Right cardiac atrium (tissue), 5 donors: ENCODE measurements around the gene SLC39A9. TPM values are rescaled to one million over a fixed set of nuclear protein-coding genes. Genes with fewer than 3 reads are reported as not detected.

Experiments used
- ATAC-seq, 2 donors: fragments of 200-7000 bp; cut with Tn5 transposase; one replicate each; pipeline versions ENCODE4 v1.8.0 to v1.9.1; 2020; ENCODE audit warnings: moderate library complexity in 2 of 2, mild to moderate bottlenecking in 1 of 2
- DNase-seq, 3 donors: peaks; one replicate each; pipeline ENCODE4 v3.0.0-alpha.2; 2020
- H3K27ac ChIP-seq: one replicate; pipeline ENCODE4 v1.5.1; 2013; ENCODE audit warnings: mild to moderate bottlenecking, low read length, control low read depth, moderate library complexity
- H3K27me3 ChIP-seq: one replicate; pipeline ENCODE4 v1.6.1; 2013; ENCODE audit not compliant: control insufficient read depth, insufficient read depth
- H3K4me1 ChIP-seq: one replicate; pipeline ENCODE4 v1.6.1; 2013; ENCODE audit warnings: low read length; ENCODE audit not compliant: control insufficient read depth, insufficient read depth
- H3K4me3 ChIP-seq: one replicate; pipeline ENCODE4 v1.5.1; 2013; ENCODE audit warnings: low read length, control low read depth
- H3K9me3 ChIP-seq: one replicate; pipeline ENCODE4 v1.6.1; 2013; ENCODE audit warnings: low read length; ENCODE audit not compliant: control insufficient read depth
- WGBS: extraction: QIAGEN DNeasy Blood & Tissue Kit; methylation state at CpG from one replicate; pipeline ENCODE4 v1.1.7; 2013; 5-methylcytosine and 5-hydroxymethylcytosine counted together
- intact Hi-C, 4 donors: fragments of 100-400 bp; cut with DNase I; formaldehyde crosslinking; loops; one replicate each; pipeline versions ENCODE4 v1.11.0 to v1.14.0; 2022 to 2023
- polyA plus RNA-seq: library from polyadenylated mRNA; stranded (reverse); fragments of 200-250 nt; gene quantifications from one replicate; pipeline ENCODE4 v1.2.3, GENCODE V29; 2013
- total RNA-seq, 4 donors: library from RNA; stranded (reverse); fragmentation: NEBNext Ultra II Directional; extraction: Animal tissue kit (Norgen Biotek cat#: 25700); gene quantifications; one replicate each; pipeline ENCODE4 v1.2.1, GENCODE V29; 2021
- donor health status: healthy with polysubstance abuse.
- donor health status: DM: no; HTN: yes; CAD: no.
- donor health status: DM: no; HTN: no; CAD: no.
- donor health status: DM: no; HTN: yes; CAD: no; lungs with severe emphysema.
- donor health status: DM: yes; HTN: yes; CAD: no.

Gene SLC39A9
- total and polyA plus RNA-seq, 5 donors: 10.3 to 34.5 (median 24.4) TPM

GRCh38 chr14:69500736-69501135 is 102.2 kb downstream of the SLC39A9 start:
- WGBS: 89% methylated on average over 4 of the region's 4 CpGs
- intact Hi-C loops: no loop called here
- peak in 1 of 3 donors; percentile 62 for DNase-seq
- Histone ChIP-seq H3K4me1 (no peaks in the 10 kb centered on the region), H3K27ac (no peak overlapping the region), H3K4me3 (no peak overlapping the region), H3K27me3 (no peaks in the 10 kb centered on the region), H3K9me3 (no peaks in the 10 kb centered on the region)
- ATAC-seq: peak; percentile 7 to 16

GRCh38 chr14:69501423-69501838 is 102.9 kb downstream of the SLC39A9 start:
- no peaks in the 10 kb centered on the region for H3K9me3 ChIP-seq
- WGBS: 30% methylated on average over 4 of the region's 4 CpGs
- peak; percentile 62 to 88 (median 87) for DNase-seq
- intact Hi-C loops: no loop called here
- no peaks in the 10 kb centered on the region for H3K4me1 ChIP-seq
- peak; percentile 63 to 81 for ATAC-seq
- no peak overlapping the region for H3K4me3 ChIP-seq
- peak overlapping the region; percentile 37 for H3K27ac ChIP-seq
- no peaks in the 10 kb centered on the region for H3K27me3 ChIP-seq

GRCh38 chr14:69504775-69505174 is 106.3 kb downstream of the SLC39A9 start:
- WGBS: 85% methylated on average over 1 of the region's 1 CpG
- intact Hi-C loops: no loop called here

GRCh38 chr14:69505338-69506240 is 107.1 kb downstream of the SLC39A9 start:
- DNase-seq (no peak), ATAC-seq (no peak)
- Histone ChIP-seq H3K4me1 (no peaks in the 10 kb centered on the region), H3K9me3 (no peaks in the 10 kb centered on the region), H3K4me3 (no peak overlapping the region), H3K27me3 (no peaks in the 10 kb centered on the region), H3K27ac (no peak overlapping the region)
- WGBS: 77% methylated on average over 8 of the region's 8 CpGs
- intact Hi-C loops: no loop called here

More at GRCh38 chr14:69504775-69505174, 106.3 kb downstream of the SLC39A9 start:
- no peaks in the 10 kb centered on the region for H3K27me3 ChIP-seq
- ATAC-seq: no peak
- no peak overlapping the region for H3K27ac ChIP-seq
- H3K4me3 ChIP-seq: no peak overlapping the region
- no peak for DNase-seq
- no peaks in the 10 kb centered on the region for H3K4me1 ChIP-seq
- no peaks in the 10 kb centered on the region for H3K9me3 ChIP-seq

GRCh38 chr14:69506241-69506595 is 107.7 kb downstream of the SLC39A9 start:
- WGBS: 76% methylated on average over 1 of the region's 1 CpG
- intact Hi-C loops: no loop called here
- no peak for DNase-seq
- Histone ChIP-seq H3K4me3 (no peak overlapping the region), H3K27ac (no peak overlapping the region), H3K27me3 (no peaks in the 10 kb centered on the region), H3K4me1 (no peaks in the 10 kb centered on the region), H3K9me3 (no peaks in the 10 kb centered on the region)
- no peak for ATAC-seq

Other genes starting within 250 kb of the SLC39A9 start
- 10 to 100 TPM; 46.6 to 53.6 (median 48.0) TPM for gene DCAF5, start 245.6 kb upstream of the SLC39A9 start, total RNA-seq
- gene DCAF5, start 245.6 kb upstream of the SLC39A9 start, polyA plus RNA-seq: 22.5 TPM
- 10 to 100 TPM; 18.0 to 22.1 (median 19.2) TPM for gene EXD2, start 207.2 kb upstream of the SLC39A9 start, total RNA-seq
- gene EXD2, start 207.2 kb upstream of the SLC39A9 start, polyA plus RNA-seq: 12.0 TPM
- gene GALNT16, start 138.5 kb upstream of the SLC39A9 start, total RNA-seq: 10 to 100 TPM; 24.3 to 50.9 (median 34.0) TPM
- 33.2 TPM for gene GALNT16, start 138.5 kb upstream of the SLC39A9 start, polyA plus RNA-seq
- 100 to 1,000 TPM; 112 to 141 (median 127) TPM for gene ERH, start 393 bp upstream of the SLC39A9 start, total RNA-seq
- 123 TPM for gene ERH, start 393 bp upstream of the SLC39A9 start, polyA plus RNA-seq
- under 1 TPM; 0.06 to 0.20 (median 0.12) TPM for gene PLEKHD1, start 86.0 kb downstream of the SLC39A9 start, total RNA-seq
- gene PLEKHD1, start 86.0 kb downstream of the SLC39A9 start, polyA plus RNA-seq: 0.07 TPM
- gene CCDC177, start 176.2 kb downstream of the SLC39A9 start, total RNA-seq: not detected
- gene CCDC177, start 176.2 kb downstream of the SLC39A9 start, polyA plus RNA-seq: not detected
- 10 to 100 TPM; 16.5 to 25.9 (median 22.1) TPM for gene SUSD6, start 212.9 kb downstream of the SLC39A9 start, total RNA-seq
- gene SUSD6, start 212.9 kb downstream of the SLC39A9 start, polyA plus RNA-seq: 9.1 TPM